HT-29 (cell line): Measurements from ENCODE around the gene SPTLC2. TPM values are rescaled to one million over a fixed set of nuclear protein-coding genes. Genes with fewer than 3 reads are reported as not detected.
"Not testable (repeated sequence)": the region's sequence is repeated elsewhere in the genome, so short reads cannot be mapped to it uniquely, and the experiment has no call there.

Source experiments
- DNase-seq: peaks from one replicate; pipeline ENCODE4 v3.0.0-alpha.2; 2015; ENCODE audit warnings: low spot score
- total RNA-seq: library from RNA; depleted of rRNA; stranded (reverse); fragments of >200 nt; shearing (Covaris generic); gene quantifications from 2 replicates; pipeline ENCODE4 v1.2.3, GENCODE V29; 2014

The SPTLC2 gene
- total RNA-seq, 1 experiment from 2014 or later: 28.0 TPM

DNA sequence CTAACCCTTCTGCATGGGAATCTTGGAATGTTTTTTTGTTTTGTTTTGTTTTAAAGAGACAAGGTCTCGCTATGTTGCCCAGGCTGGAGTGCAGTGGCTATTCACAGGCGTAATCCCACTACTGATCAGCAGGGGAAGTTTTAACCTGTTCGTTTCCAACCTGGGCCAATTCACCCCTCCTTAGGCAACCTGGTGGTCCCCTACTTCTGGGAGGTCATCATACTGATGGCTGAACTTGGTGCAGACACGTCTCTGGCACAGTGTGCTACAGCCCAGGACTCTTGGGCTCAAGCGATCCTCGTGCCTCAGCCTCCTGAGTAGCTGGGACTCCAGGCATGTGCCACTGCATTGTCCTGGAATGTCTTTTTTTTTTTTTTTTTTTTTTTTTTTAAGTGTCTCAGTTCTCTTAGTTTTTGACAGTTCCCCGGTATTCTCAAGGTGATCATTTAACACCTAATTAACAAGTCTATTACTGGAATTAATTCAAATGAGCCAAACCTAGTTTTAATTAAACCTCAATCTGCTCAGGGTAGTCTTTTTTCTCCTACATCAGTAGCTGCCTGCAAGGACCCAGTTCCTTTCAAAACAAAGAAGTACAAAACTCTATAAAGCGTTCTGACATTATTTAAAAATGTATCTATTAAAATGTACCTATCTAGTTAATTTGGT, 68.8 kb downstream of the SPTLC2 start:
- no peak for DNase-seq

DNA sequence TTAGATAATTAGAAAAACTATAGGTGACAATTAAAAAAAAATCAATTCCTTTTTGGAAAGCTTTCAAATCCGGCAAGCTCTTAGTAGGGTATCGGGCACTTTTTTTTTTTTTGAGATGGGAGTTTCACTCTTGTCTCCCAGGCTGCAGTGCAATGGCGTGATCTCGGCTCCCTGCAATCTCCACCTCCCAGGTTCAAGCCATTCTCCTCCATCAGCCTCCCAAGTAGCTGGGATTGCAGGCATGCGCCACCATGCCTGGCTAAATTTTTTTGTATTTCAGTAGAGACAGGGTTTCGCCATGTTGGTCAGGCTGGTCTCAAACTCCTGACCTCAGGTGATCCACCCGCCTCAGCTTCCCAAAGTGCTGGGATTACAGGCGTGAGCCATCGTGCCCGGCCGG, 71.3 kb downstream of the SPTLC2 start:
- DNase-seq: not testable (repeated sequence)

DNA sequence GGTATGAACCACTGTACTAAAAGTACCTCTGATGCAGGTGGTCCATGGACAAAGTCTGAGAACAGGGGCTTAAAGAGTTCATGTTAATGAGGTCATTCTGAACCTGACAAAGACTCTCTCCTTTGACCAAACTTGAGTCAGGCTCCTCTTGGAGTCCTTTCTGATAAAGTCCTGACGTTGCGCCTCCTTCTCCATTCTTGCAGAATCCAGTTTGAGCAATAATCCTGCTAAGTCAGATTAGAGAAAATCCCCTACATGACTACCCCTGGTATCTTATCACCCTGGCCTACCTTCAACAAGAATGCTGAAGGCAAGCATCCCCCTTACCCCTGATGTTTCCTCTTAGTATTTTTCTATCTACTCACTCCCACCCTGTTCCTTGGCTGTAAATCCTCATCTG, 71.9 kb downstream of the SPTLC2 start:
- no peak for DNase-seq

- DNase-seq: no peak
These were observed 72.7 kb downstream of the SPTLC2 start for GRCh38 chr14:77543637-77544334.

- no peak for DNase-seq
These were observed 73.2 kb downstream of the SPTLC2 start for GRCh38 chr14:77543240-77543551.

DNA sequence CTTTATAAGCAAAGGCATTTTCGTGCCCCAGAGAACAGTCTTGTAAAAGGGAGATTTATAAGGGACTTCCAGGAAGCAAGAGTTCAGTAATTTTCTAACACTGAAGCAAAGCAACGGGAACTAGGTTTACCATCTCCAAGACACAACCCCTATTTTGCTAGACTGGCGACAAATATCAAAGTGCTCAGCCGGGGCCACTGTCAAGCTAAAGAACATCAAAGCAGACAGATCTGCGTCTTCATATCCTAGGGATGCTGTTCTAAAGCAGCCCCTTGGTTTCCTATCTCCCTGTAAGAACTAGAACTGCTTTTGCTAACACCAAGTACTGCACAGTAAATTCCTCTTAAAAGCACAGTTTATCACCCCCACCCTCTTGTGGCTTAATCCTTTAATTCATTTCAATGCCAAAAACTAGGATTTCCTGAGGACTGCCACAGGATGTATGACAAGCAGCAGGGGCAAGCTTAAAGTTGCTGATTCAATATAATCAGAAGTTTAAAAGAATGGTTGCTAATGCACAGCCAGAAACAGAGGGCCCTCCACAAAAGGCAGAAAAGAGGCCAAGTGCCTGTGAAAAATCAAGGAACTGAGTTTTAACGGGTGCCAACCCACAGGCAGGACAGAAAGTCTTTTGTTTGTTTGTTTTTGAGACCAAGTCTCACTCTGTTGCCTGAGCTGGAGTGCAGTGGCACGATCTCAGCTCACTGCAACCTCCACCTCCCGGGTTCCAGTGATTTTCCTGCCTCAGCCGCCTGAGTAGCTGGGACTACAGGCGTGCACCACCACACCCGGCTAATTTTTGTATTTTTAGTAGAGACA, 73.8 kb downstream of the SPTLC2 start:
- no peak for DNase-seq

DNA sequence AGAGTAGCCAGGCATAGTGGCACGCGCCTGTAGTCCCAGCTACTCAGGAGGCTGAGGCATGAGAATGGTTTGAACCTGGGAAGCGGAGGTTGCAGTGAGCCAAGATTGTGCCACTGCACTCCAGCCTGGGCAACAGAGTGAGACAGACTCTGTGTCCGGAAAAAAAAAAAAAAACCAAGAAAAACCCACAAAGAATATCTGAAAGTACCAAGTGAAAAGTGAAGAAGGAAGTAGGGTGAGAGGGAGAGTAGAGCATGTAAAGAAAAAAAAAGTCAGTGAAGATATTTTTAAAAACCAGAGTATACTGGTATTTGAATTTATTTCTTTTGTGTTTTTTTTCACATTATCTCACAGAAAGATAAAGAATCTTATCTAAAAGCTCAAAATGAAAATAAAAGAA, 74.5 kb downstream of the SPTLC2 start:
- DNase-seq: no peak

- DNase-seq: not testable (repeated sequence)
These were observed 79.5 kb downstream of the SPTLC2 start for GRCh38 chr14:77536951-77537350.

DNA sequence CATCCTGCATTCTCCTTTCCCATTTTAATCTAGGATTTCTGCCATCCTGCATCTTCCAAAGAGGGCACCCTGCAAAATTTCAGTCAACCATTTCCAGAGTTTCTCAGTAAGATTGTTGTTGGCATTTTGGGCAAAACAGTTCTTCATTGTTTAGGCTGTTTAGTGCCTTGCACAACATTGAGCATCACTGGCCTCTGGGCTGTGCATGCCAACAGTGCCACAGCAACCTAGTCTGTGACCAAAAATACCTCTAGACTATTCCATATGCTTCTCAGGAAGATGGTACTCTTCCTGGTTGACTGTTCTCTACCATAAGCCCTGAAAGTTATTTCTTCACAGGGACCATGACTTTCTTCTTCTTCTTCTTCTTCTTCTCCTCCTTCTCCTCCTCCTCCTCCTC, 85.4 kb downstream of the SPTLC2 start:
- DNase-seq: no peak

GRCh38 chr14:77529963-77530362, 86.5 kb downstream of the SPTLC2 start:
- DNase-seq: no peak

DNA sequence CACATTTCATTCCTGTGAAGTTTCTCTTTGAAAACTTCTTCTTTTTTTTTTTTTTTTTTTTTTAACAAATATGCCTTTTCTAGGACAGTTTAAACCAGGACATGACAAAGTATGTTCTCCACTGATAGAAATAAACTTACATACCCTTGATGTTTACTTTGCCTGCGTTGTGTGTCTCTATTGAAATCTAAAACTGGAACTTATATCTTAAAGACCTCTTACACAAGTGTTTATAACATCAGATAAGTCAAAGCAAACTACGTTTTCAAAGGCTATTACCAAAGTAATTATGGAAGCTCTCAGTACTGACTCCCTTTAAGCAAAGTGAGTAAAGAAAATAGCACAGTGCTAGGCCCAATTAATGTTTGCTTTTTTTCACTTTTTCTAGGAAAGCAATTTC, 87.2 kb downstream of the SPTLC2 start:
- DNase-seq: no peak

DNA sequence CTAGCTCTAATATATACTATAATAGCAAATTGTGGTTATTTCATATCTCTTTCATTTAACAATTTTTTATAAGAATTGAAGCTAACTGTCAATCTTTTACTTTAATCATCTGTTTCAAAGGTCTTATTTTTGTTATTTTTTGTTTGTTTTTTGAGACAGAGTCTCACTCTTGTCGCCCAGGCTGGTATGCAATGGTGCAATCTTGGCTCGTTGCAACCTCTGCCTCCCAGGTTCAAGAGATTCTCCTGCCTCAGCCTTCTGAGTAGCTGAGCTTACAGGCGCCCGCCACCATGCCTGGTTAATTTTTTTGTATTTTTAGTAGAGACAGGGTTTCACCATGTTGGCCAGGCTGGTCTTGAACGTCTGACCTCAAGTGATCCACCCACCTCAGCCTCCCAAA, 87.7 kb downstream of the SPTLC2 start:
- DNase-seq: not testable (repeated sequence)

DNA sequence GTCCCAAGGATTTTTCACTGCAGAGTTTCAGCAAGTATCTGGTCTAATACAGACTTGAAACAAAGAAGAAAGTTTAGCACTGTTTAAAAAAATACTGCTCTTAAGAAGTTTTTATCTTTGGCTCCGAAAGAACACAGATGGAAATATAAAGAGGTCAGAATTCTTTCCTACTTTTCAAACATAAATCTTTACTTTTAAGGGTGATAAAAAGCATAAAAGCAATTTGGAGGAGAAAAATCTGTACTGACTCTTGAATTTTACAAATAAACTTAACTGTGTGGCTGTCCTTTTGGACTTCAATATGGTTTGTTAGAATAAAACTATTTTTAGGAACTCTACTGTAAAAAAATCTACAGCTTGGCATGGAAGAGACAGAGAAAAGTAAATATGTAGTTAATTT, 90.2 kb downstream of the SPTLC2 start:
- no peak for DNase-seq

DNA sequence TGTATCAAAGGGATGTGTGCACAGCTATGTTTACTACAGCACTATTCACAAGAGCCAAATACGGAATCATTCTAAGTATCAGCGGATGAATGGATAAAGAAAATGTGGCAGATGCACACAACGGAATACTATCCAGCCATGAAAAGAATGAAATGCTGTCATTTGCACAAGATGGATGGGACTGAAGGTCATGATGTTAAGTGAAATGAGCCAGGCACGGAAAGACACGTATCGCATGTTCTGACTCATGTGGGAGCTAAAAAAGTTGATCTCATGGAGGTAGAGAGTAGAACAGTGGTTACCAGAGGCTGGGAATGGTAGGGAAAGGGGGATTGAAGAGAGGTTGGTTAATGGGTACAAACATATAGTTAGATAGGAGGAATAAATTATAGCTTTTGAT, 91.9 kb downstream of the SPTLC2 start:
- DNase-seq: no peak

- DNase-seq: no peak
These were observed 93.3 kb downstream of the SPTLC2 start for GRCh38 chr14:77523109-77523508.

DNA sequence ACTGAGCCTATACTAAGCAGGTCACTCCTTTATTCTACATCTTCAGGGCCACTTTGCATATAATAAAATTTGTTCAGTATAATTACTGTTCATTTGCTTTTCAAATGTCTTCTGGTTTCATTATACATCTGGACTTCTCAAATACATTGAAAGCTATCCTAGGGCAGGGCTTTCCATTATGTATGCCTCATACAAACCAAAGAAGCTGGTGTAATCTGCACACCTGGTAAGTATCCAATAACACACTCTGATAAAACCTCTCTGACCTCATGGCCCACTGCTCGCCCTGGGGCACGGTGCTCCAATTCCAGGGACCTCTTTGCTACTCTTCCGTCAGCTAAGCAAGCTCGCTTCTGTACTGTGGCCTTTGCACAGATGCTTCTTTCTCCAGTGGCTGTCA, 95.9 kb downstream of the SPTLC2 start:
- DNase-seq: no peak

DNA sequence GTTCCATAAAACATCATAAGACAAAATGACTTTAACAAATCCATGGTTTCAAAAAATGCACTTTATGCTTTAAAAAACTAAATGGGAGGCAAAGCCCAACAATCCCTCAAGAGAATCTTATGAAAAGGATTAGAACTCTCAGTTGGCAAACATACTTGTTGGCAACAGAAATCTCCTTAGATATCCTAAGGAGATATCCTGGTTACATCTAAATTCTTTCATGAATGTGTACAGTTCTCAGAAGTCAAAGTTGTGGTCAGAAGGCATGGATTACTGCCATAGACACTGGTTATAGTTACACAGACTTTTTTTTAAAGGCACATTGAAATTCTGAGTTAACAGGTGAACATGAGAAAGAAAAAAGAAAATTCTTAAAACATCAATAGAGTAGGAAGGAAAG, 100.3 kb downstream of the SPTLC2 start:
- DNase-seq: no peak

DNA sequence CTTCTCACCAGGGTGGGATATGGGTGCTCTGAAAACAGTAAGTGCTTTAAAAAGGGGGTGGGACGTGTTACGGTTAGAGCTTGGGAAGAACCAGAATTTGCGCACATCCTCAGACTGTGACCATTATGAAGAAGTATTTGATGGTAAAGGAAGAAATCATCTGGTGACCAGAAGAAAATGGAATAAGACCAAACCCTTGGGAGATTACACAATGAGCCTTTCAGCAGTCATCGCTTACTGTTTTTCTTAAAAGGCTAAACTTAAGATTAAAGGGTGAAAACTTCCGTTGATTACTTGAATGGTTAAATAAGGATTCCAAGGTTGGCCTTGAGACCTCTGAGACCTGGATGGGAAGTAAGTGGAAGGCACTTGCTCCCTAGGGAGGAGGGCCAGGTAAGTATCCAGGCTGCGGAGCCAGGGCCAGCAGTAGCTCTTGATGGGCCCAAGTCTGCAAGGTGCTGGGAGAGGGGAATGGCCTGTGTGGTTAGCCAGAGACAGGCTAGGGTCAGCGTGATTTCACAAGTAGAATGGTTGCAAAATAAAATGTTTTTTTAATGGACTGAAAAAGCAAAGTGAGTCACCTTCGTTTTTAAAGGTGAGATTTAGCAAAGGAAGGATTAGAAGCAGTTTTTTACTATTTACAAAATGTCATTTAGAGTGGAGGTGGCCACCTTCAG, 104.8 kb downstream of the SPTLC2 start:
- no peak for DNase-seq

DNA sequence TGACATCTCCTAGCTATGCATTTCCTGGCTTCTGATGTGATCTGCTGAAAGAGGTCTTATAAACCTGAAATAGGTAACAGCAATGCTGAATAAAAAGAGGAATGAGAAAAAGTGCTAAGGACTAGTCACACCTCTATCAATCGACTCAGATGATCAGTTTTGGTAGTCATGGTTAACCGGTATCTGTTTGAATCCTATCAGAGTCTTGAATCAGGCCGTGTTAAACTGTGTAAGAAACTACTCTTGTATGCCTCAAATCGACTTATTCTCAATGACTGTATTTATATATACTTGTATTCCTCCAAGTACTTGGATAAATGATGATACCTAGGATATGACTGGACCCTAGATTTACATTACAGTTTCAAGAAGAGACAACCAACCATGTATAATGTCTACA, 107.1 kb downstream of the SPTLC2 start:
- DNase-seq: no peak

DNA sequence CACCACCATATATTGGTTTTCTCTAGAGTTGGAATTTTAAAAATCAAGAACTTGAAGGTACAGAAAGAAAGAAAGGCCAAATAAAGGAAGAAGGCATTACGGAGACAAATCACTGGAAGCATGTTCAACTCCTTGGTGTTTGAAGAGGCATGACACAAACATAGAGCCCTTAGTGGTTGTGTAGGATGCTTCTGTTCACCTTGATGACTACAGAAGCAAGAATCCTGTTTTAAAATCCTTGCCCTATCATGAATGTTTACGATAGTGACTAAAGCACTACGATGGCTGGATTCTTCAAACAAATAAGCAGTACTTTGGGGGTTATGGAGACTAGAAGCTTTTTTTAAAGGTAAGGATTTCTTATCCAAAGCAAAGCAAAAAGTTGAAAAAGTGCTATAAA, 107.6 kb downstream of the SPTLC2 start:
- no peak for DNase-seq

DNA sequence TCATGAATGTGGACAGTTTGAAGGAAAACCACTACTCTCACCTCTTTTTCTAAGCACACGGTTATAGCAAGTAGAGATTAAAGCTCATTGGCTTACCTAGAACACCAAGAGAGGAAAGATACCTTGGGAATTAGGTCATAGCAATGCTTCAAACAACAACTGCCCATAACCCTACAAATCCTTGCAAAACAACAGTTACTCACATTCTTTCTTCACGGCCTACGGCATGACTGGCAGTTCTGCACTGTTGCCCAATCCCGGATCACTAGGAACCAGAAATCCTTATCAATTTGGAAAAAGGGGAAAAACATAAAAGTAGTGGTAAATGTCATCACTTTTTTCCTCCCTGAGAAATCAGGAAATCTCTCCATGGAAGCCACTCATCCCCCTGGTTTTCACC, 108.2 kb downstream of the SPTLC2 start:
- no peak for DNase-seq

GRCh38 chr14:77507762-77508161, 108.7 kb downstream of the SPTLC2 start:
- DNase-seq: no peak
